ENCODE results near the gene GRP. TPM values are rescaled to one million over a fixed set of nuclear protein-coding genes. Genes with fewer than 3 reads are reported as not detected.
A peak's percentile ranks its signal among the peaks of the same experiment; 100 is the strongest.
"Not testable (repeated sequence)": the region's sequence is repeated elsewhere in the genome, so short reads cannot be mapped to it uniquely, and the experiment has no call there.

Gene GRP
- total RNA-seq, 4 donors from 2014 or later: not detected

GRCh38 chr18:59233017-59233410, 13.1 kb downstream of the GRP start:
- H3K27ac ChIP-seq: no peak overlapping the region
- no peaks in the 10 kb centered on the region for H3K36me3 ChIP-seq
- H3K4me3 ChIP-seq: no peak overlapping the region
- no peaks in the 10 kb centered on the region for H3K9me3 ChIP-seq
- H3K27me3 ChIP-seq: no peaks in the 10 kb centered on the region
- no peak for TF ChIP-seq POLR2A (IDR thresholded peaks at IDR 0.05)
- TF ChIP-seq CTCF (IDR thresholded peaks at IDR 0.05): no peak
- no peaks in the 10 kb centered on the region for H3K4me1 ChIP-seq
- DNase-seq: no peak

DNA sequence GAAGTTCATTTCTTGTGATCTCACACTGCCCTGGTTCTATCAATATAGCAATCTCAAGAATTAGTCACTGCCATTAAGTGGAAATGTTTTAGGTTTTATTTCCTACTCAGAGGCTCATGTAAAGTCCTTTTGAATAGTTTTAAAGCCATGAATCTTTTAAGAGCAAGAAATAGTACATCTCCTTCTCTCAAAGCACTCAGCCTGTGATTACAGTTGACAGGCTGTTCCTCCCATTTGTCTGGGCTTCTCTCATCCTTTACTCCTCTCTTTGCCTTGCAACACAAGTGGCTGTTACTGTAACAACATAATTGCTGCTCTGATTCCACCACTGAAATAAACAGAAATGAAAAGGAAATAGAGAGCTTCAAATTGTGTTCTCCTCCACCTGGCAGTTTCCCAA, 18.4 kb downstream of the GRP start:
- Histone ChIP-seq H3K4me3 (no peak overlapping the region), H3K9me3 (no peaks in the 10 kb centered on the region), H3K27ac (no peak overlapping the region), H3K27me3 (no peaks in the 10 kb centered on the region), H3K4me1 (no peaks in the 10 kb centered on the region), H3K36me3 (no peaks in the 10 kb centered on the region)
- DNase-seq: no peak
- TF ChIP-seq CTCF (IDR thresholded peaks at IDR 0.05) (no peak), POLR2A (IDR thresholded peaks at IDR 0.05) (no peak)

- Histone ChIP-seq H3K4me3 (no peak overlapping the region), H3K9me3 (no peaks in the 10 kb centered on the region)
Measured at GRCh38 chr18:59239642-59240041, 19.7 kb downstream of the GRP start.

DNA sequence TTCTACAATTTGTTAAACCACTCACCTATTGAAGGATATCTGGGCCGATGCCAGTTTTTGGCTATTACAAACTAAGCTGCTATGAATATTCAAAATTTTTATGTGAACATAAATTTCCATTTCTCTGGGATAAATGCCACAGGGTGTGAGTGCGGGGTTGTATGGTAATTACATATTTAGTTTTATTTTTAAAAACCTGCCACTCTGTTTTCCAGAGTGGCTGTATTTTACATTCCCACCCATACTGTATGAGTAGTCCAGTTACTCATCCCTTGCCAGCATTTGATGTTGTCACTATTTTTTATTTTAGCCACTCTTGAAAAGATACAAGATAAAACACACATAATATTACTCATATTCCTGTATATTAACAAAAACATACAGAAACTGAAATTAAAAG, 22.9 kb downstream of the GRP start:
- no peaks in the 10 kb centered on the region for H3K36me3 ChIP-seq
- H3K27me3 ChIP-seq: no peaks in the 10 kb centered on the region
- no peaks in the 10 kb centered on the region for H3K4me1 ChIP-seq
- H3K4me3 ChIP-seq: no peak overlapping the region
- no peak for DNase-seq
- TF ChIP-seq CTCF (IDR thresholded peaks at IDR 0.05): no peak
- no peak for TF ChIP-seq POLR2A (IDR thresholded peaks at IDR 0.05)
- H3K27ac ChIP-seq: no peak overlapping the region
- no peaks in the 10 kb centered on the region for H3K9me3 ChIP-seq

More at GRCh38 chr18:59239642-59240041, 19.7 kb downstream of the GRP start:
- no peak for DNase-seq
- no peak overlapping the region for H3K27ac ChIP-seq
- H3K27me3 ChIP-seq: no peaks in the 10 kb centered on the region
- no peaks in the 10 kb centered on the region for H3K4me1 ChIP-seq
- no peak for TF ChIP-seq CTCF (IDR thresholded peaks at IDR 0.05)
- TF ChIP-seq POLR2A (IDR thresholded peaks at IDR 0.05): no peak
- H3K36me3 ChIP-seq: no peaks in the 10 kb centered on the region

DNA sequence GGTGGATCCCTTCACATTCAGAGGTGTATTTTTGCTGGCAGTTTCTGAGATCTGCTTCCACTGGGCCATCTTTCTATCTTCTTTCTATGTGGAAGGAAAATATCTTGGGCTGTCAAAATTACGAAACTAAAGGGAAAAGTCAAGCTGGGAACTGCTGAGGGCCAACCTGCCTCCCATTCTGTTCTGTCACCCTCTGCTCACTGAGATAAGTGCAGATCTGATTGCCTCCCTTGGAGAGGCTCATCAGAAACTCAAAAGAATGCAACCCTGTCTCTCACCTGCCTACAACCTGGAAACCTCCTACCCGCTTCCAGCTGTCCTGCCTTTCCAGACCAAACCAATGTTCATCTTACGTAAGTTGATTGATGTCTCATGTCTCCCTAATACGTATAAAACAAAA, 26.8 kb downstream of the GRP start:
- Histone ChIP-seq H3K4me1 (no peaks in the 10 kb centered on the region), H3K36me3 (no peaks in the 10 kb centered on the region), H3K4me3 (no peak overlapping the region), H3K9me3 (no peaks in the 10 kb centered on the region), H3K27ac (no peak overlapping the region), H3K27me3 (no peaks in the 10 kb centered on the region)
- TF ChIP-seq CTCF (IDR thresholded peaks at IDR 0.05): no peak
- no peak for DNase-seq

DNA sequence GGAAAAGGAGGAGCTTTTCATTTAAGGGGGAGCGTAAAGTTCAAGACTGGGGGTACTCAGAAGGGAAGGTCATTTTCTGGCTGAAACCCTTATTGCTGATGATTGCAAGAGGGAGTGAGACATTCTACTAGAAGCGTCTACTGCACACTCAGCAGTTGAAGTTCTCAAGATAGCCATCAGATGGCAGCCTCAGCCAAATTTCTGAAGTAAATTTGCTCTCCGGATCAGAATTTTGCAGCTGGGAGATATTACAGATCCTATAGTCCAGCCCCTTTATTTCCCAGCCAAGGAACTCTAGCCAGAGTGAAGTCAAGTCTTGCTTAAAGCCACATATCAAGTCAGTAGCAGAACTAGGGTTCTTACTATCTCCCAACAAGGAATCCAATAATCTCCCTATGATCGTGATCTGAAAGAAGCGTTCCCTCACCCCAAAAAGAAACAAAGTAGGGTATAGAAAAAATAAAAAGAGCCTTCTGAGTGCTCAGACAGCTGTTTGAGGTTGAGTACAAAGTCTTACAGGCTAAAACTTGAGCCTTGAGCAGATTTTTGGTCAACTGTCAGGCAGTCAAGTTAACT, 29.3 kb downstream of the GRP start:
- Histone ChIP-seq H3K36me3 (no peaks in the 10 kb centered on the region), H3K9me3 (no peaks in the 10 kb centered on the region), H3K27ac (no peak overlapping the region), H3K4me1 (no peaks in the 10 kb centered on the region), H3K27me3 (no peaks in the 10 kb centered on the region), H3K4me3 (no peak overlapping the region)
- no peak for TF ChIP-seq POLR2A (IDR thresholded peaks at IDR 0.05)
- TF ChIP-seq CTCF (IDR thresholded peaks at IDR 0.05): peak in 4 of 6 experiments; percentile 52 to 66 (median 59)
- no peak for DNase-seq

- not testable (repeated sequence) for H3K36me3 ChIP-seq, H3K27ac ChIP-seq, H3K4me3 ChIP-seq, H3K4me1 ChIP-seq, H3K9me3 ChIP-seq, H3K27me3 ChIP-seq, DNase-seq
Measured at GRCh38 chr18:59255491-59255890, 35.5 kb downstream of the GRP start.

- not testable (repeated sequence) for H3K4me3 ChIP-seq, H3K27ac ChIP-seq, H3K9me3 ChIP-seq, H3K36me3 ChIP-seq, DNase-seq, H3K4me1 ChIP-seq
- peaks cover 0 to 29% of the 10 kb centered on the region in 2 donors for H3K27me3 ChIP-seq
Measured at GRCh38 chr18:59261842-59262241, 41.9 kb downstream of the GRP start.

DNA sequence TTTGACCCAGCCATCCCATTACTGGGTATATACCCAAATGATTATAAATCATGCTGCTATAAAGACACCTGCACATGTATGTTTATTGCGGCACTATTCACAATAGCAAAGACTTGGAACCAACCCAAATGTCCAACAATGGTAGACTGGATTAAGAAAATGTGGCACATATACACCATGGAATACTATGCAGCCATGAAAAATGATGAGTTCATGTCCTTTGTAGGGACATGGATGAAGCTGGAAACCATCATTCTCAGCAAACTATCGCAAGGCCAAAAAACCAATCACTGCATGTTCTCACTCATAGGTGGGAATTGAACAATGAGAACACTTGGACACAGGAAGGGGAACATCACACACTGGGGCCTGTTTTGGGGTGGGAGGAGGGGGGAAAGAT, 42.3 kb downstream of the GRP start:
- not testable (repeated sequence) for H3K4me3 ChIP-seq, H3K36me3 ChIP-seq, DNase-seq, H3K27ac ChIP-seq, H3K4me1 ChIP-seq, H3K9me3 ChIP-seq
- H3K27me3 ChIP-seq: peaks cover 0 to 29% of the 10 kb centered on the region in 2 donors
